Measurements from ENCODE around the gene SORL1.

The SORL1 gene

DNA sequence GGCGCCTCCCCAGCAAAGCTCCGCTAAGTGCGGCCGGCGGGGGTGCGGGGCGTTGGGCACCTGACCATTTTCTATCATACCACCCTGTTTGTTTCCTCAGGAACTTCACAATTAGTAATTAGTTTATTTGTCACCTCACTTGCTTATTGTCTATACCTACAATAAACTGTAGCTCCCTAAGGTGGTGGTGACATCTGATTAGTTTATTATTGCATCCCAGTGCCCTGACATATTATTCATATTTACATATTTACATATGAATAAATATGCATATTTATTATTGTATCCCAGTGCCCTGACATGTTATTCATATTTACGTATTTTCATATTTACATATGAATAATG lies 24.7 kb upstream of the SORL1 start:
- Histone ChIP-seq H3K27me3 (ENCODE audit: control insufficient read depth, insufficient read depth, low read length) (no peaks in the 10 kb centered on the region), H3K4me1 (ENCODE audit: control insufficient read depth, insufficient read depth, low read length) (no peaks in the 10 kb centered on the region; the same call in 1 of the 2 replicates), H3K9me3 (ENCODE audit: control insufficient read depth, insufficient read depth, low read length) (no peaks in the 10 kb centered on the region), H3K27ac (ENCODE audit: low read length) (no peak overlapping the region), H3K36me3 (ENCODE audit: control insufficient read depth, insufficient read depth, low read length) (no peaks in the 10 kb centered on the region), H3K4me3 (ENCODE audit: low read length) (no peak overlapping the region)
- DNase-seq (ENCODE audit: low read depth, low spot score), result no peak
- WGBS (ENCODE audit: insufficient coverage, insufficient read length), result 100% methylated on average over 1 of the region's 8 CpGs

DNA sequence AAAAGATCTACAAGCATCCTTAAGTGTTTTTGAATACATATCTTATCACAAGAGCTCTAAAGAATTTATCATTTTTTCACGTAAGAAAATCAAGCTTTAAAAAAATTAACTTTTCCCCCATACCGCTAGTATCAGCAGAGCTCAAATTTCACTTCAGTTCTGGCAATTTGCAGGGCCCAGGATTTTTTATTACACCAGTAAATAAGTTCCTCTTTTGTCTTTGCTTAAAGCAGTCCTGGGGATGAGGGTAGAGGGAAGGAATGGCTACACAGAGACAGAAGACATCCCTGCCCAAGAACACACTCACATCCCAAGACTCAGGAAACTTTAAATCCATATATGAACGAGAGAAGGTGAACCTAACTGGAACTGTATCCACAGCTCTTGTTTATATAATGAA lies 22.6 kb upstream of the SORL1 start:
- H3K36me3 ChIP-seq (ENCODE audit: control insufficient read depth, insufficient read depth, low read length), result no peaks in the 10 kb centered on the region
- DNase-seq (ENCODE audit: low read depth, low spot score), result no peak
- no peak overlapping the region for H3K4me3 ChIP-seq (ENCODE audit: low read length)
- H3K9me3 ChIP-seq (ENCODE audit: control insufficient read depth, insufficient read depth, low read length), result no peaks in the 10 kb centered on the region
- H3K4me1 ChIP-seq (ENCODE audit: control insufficient read depth, insufficient read depth, low read length), result no peaks in the 10 kb centered on the region; the same call in 1 of the 2 replicates
- WGBS (ENCODE audit: insufficient coverage, insufficient read length), result no CpG with 5 or more reads among the region's 3 CpGs
- H3K27ac ChIP-seq (ENCODE audit: low read length), result no peak overlapping the region
- H3K27me3 ChIP-seq (ENCODE audit: control insufficient read depth, insufficient read depth, low read length), result no peaks in the 10 kb centered on the region

DNA sequence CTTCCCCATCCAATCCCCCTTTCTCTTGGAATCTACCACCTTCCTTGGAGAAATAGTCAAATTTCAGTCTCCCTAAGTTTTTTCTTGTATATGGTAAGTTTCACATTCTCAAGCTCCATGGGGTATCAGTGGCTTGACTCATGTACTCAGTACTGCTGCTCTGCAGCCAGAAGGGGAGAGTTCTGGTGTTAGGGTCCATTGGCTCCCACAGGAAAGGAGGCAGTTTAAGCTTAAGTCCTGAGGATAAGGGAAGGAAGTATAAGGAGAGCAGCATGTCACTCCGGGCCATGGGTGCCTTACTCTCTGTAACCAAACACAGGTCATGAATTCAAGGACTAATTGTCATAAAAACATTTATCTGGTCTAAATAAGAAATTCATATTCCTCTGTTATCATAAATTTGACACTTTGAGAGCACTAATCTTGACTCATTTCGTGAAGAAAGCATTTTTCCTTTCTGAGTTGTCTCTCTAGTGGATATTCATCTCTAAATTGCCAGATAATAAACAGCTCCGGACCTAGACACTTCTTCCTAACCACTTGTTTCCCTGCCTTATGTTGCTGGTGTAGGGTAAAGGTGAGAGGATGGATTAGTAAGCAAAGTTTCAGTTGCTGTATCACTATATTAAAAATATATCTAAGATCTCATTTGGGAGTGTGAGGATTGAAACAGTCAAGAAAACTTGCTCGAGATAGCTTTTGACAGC lies 20.1 kb upstream of the SORL1 start:
- no peaks in the 10 kb centered on the region for H3K27me3 ChIP-seq (ENCODE audit: control insufficient read depth, insufficient read depth, low read length)
- no peaks in the 10 kb centered on the region; the same call in 1 of the 2 replicates for H3K4me1 ChIP-seq (ENCODE audit: control insufficient read depth, insufficient read depth, low read length)
- H3K4me3 ChIP-seq (ENCODE audit: low read length), result no peak overlapping the region
- no peaks in the 10 kb centered on the region for H3K36me3 ChIP-seq (ENCODE audit: control insufficient read depth, insufficient read depth, low read length)
- H3K9me3 ChIP-seq (ENCODE audit: control insufficient read depth, insufficient read depth, low read length), result no peaks in the 10 kb centered on the region
- no peak overlapping the region for H3K27ac ChIP-seq (ENCODE audit: low read length)
- no peak for DNase-seq (ENCODE audit: low read depth, low spot score)
- no CpG with 5 or more reads among the region's 4 CpGs for WGBS (ENCODE audit: insufficient coverage, insufficient read length)

DNA sequence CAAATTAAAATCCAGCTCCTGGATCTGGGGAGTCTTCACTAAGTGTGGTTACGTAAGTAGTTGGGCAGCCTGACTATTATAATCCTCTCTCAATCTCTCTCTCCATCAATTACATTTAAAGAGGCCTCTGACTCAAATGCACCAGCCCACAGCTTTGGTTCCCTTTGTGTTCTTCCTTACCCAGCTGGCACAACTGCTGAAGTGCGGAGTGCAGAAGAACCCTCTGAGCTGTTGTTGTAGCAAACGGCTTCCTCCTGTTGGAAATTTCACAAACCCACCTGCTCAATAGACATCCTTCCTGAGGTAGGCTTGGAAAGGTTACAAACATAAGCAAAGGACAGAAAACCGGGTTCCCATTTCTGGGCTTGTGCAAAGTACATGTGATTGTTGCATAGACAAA lies 17.0 kb upstream of the SORL1 start:
- whole genome bisulfite sequencing (ENCODE audit: insufficient coverage, insufficient read length), result no CpG with 5 or more reads among the region's 4 CpGs
- Histone ChIP-seq H3K27ac (ENCODE audit: low read length) (no peak overlapping the region), H3K4me3 (ENCODE audit: low read length) (no peak overlapping the region), H3K36me3 (ENCODE audit: control insufficient read depth, insufficient read depth, low read length) (no peaks in the 10 kb centered on the region), H3K27me3 (ENCODE audit: control insufficient read depth, insufficient read depth, low read length) (no peaks in the 10 kb centered on the region), H3K4me1 (ENCODE audit: control insufficient read depth, insufficient read depth, low read length) (no peaks in the 10 kb centered on the region), H3K9me3 (ENCODE audit: control insufficient read depth, insufficient read depth, low read length) (no peaks in the 10 kb centered on the region)
- DNase-seq (ENCODE audit: low read depth, low spot score), result no peak

DNA sequence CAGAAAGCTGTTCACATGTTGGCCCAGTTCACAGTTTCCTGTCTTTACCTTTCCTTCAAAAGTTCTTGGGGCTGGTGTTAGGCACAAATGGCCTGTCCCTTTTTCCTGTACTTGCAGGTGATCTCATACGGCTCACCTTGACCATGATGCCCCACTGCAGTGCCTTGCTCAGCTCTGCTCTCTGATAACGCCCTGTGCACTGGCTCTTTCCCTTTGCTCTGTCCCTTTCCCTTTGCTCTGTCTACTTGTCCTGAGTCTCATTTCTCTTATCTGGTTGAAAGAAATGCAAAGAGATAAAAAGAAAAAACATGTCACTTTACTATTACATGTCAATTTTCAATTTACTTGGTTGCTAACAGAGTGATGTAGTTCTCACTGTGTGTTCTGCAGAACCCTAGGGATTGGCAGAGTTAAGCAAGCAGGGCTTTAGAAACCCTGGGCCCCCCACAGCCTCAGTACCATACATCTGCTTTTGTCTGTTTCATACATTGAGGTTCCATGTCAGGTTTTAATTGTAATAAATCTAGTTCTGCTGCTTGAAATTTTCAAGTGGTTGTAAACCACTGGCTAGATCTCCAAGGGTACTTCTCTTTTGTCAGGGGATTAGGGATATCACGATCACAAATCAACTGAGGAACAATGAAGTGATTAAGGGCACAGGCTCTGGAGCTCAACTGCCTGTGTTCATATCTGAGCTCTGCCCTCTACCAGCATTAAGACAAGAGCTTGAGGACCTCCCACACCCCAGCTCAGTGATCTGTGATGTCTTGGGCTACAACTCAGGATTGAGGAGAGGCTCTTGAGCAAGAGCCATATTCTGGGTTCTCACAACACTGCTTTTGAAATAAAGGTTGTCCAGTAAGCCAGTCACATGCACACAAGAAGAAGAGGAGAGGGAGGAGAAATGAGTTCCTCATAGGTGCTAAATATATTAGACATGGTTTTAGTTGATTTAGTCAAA lies 16.3 kb upstream of the SORL1 start:
- Histone ChIP-seq H3K4me1 (ENCODE audit: control insufficient read depth, insufficient read depth, low read length) (no peaks in the 10 kb centered on the region), H3K36me3 (ENCODE audit: control insufficient read depth, insufficient read depth, low read length) (no peaks in the 10 kb centered on the region), H3K4me3 (ENCODE audit: low read length) (no peak overlapping the region), H3K9me3 (ENCODE audit: control insufficient read depth, insufficient read depth, low read length) (no peaks in the 10 kb centered on the region), H3K27ac (ENCODE audit: low read length) (no peak overlapping the region), H3K27me3 (ENCODE audit: control insufficient read depth, insufficient read depth, low read length) (no peaks in the 10 kb centered on the region)
- no CpG with 5 or more reads among the region's 3 CpGs for WGBS (ENCODE audit: insufficient coverage, insufficient read length)
- no peak for DNase-seq (ENCODE audit: low read depth, low spot score)

DNA sequence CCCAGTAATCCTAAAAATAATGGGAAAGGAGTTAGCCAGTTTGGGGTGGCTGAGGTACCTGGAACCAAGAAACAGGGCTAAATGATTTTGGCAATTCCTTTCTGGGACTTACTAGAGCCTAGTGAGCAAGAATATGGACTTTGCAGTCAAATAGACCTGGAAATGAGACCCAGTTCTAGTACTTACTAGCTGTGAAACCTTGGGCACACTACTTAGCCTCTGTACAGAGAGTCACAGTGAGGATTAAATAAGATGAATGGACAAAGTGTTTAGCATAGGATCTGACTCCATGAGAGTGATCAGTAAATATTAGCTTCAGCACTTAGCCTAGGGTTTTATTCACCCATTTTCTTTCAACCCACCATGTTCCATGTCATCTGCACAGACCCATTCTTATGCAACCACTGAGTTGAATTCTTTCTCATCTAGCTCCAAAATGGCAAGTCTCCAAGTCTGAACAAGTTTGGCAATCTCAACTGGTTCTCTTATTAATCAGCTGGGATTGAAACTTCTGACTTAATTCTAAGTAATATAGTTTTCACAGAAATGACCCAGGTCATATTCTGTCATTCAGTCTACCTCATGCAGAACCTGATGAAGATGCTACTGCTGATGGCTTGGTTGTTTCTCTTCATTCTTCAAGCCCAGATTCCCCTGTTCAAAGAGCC lies 15.0 kb upstream of the SORL1 start:
- no peaks in the 10 kb centered on the region for H3K9me3 ChIP-seq (ENCODE audit: control insufficient read depth, insufficient read depth, low read length)
- H3K27ac ChIP-seq (ENCODE audit: low read length), result no peak overlapping the region
- no peaks in the 10 kb centered on the region for H3K36me3 ChIP-seq (ENCODE audit: control insufficient read depth, insufficient read depth, low read length)
- H3K4me3 ChIP-seq (ENCODE audit: low read length), result no peak overlapping the region
- no peak for DNase-seq (ENCODE audit: low read depth, low spot score)
- no peaks in the 10 kb centered on the region for H3K4me1 ChIP-seq (ENCODE audit: control insufficient read depth, insufficient read depth, low read length)
- H3K27me3 ChIP-seq (ENCODE audit: control insufficient read depth, insufficient read depth, low read length), result no peaks in the 10 kb centered on the region

- H3K4me3 ChIP-seq (ENCODE audit: low read length), result no peak overlapping the region
- H3K36me3 ChIP-seq (ENCODE audit: control insufficient read depth, insufficient read depth, low read length), result no peaks in the 10 kb centered on the region
- 100% methylated on average over 1 of the region's 4 CpGs for WGBS (ENCODE audit: insufficient coverage, insufficient read length)
- no peaks in the 10 kb centered on the region for H3K4me1 ChIP-seq (ENCODE audit: control insufficient read depth, insufficient read depth, low read length)
- H3K27me3 ChIP-seq (ENCODE audit: control insufficient read depth, insufficient read depth, low read length), result no peaks in the 10 kb centered on the region
- no peak overlapping the region for H3K27ac ChIP-seq (ENCODE audit: low read length)
- H3K9me3 ChIP-seq (ENCODE audit: control insufficient read depth, insufficient read depth, low read length), result no peaks in the 10 kb centered on the region
- DNase-seq (ENCODE audit: low read depth, low spot score), result no peak
These were observed 14.4 kb upstream of the SORL1 start for GRCh38 chr11:121437686-121438078.

DNA sequence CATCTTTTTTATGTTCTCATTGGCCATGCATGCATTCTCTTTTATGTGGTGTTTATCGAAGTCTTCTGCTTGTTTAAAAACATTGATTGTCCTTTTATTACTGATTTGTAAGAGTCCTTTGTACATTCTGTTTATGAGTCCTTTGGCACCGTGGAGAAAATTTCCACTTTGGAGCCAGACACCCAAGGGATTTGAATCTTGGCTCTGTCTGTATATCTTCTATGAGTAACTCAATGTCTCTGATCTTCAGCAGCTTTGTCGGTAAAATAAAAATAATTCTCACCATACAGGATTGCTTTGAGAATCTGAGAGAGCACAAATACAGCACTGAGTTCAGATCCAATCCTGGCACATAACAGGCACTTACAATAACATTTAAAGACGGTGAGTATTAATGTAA lies 12.8 kb upstream of the SORL1 start:
- no peaks in the 10 kb centered on the region for H3K4me1 ChIP-seq (ENCODE audit: control insufficient read depth, insufficient read depth, low read length)
- no peak overlapping the region for H3K27ac ChIP-seq (ENCODE audit: low read length)
- no peak for DNase-seq (ENCODE audit: low read depth, low spot score)
- no CpG with 5 or more reads among the region's 4 CpGs for WGBS (ENCODE audit: insufficient coverage, insufficient read length)
- H3K4me3 ChIP-seq (ENCODE audit: low read length), result no peak overlapping the region
- no peaks in the 10 kb centered on the region for H3K27me3 ChIP-seq (ENCODE audit: control insufficient read depth, insufficient read depth, low read length)
- H3K9me3 ChIP-seq (ENCODE audit: control insufficient read depth, insufficient read depth, low read length), result no peaks in the 10 kb centered on the region
- H3K36me3 ChIP-seq (ENCODE audit: control insufficient read depth, insufficient read depth, low read length), result no peaks in the 10 kb centered on the region

GRCh38 chr11:121439759-121440158 lies 12.4 kb upstream of the SORL1 start:
- no peaks in the 10 kb centered on the region for H3K27me3 ChIP-seq (ENCODE audit: control insufficient read depth, insufficient read depth, low read length)
- no peaks in the 10 kb centered on the region for H3K4me1 ChIP-seq (ENCODE audit: control insufficient read depth, insufficient read depth, low read length)
- no peak overlapping the region for H3K4me3 ChIP-seq (ENCODE audit: low read length)
- no peaks in the 10 kb centered on the region for H3K36me3 ChIP-seq (ENCODE audit: control insufficient read depth, insufficient read depth, low read length)
- H3K27ac ChIP-seq (ENCODE audit: low read length), result no peak overlapping the region
- no peaks in the 10 kb centered on the region for H3K9me3 ChIP-seq (ENCODE audit: control insufficient read depth, insufficient read depth, low read length)
- no peak for DNase-seq (ENCODE audit: low read depth, low spot score)

DNA sequence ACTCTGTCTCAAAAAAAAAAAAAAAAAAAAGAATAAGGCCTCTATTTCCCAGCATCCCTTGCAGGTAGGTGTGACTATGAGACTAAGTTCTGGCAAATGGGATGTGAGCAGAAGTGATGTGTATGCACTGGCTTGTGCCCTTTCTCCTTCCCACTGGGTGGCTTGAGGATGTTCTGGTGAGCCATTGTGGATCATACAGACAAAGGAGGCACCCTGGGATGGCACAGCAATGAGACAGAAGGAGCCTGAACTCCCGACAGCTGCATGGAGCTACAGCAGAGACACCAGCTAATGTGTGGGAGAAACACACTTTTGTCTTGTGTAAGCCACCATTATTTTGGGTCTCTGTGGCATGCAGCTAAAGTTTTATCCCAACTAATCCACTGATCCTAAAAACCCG lies 10.6 kb upstream of the SORL1 start:
- H3K27me3 ChIP-seq (ENCODE audit: control insufficient read depth, insufficient read depth, low read length), result no peaks in the 10 kb centered on the region
- no peak overlapping the region for H3K4me3 ChIP-seq (ENCODE audit: low read length)
- H3K36me3 ChIP-seq (ENCODE audit: control insufficient read depth, insufficient read depth, low read length), result no peaks in the 10 kb centered on the region
- no peaks in the 10 kb centered on the region for H3K9me3 ChIP-seq (ENCODE audit: control insufficient read depth, insufficient read depth, low read length)
- no peak overlapping the region for H3K27ac ChIP-seq (ENCODE audit: low read length)
- WGBS (ENCODE audit: insufficient coverage, insufficient read length), result no CpG with 5 or more reads among the region's 2 CpGs
- DNase-seq (ENCODE audit: low read depth, low spot score), result no peak
- no peaks in the 10 kb centered on the region for H3K4me1 ChIP-seq (ENCODE audit: control insufficient read depth, insufficient read depth, low read length)

Data from iPS DF 6.9 (cell line).